ENCODE results near the gene RAPGEF5.

The RAPGEF5 gene

DNA sequence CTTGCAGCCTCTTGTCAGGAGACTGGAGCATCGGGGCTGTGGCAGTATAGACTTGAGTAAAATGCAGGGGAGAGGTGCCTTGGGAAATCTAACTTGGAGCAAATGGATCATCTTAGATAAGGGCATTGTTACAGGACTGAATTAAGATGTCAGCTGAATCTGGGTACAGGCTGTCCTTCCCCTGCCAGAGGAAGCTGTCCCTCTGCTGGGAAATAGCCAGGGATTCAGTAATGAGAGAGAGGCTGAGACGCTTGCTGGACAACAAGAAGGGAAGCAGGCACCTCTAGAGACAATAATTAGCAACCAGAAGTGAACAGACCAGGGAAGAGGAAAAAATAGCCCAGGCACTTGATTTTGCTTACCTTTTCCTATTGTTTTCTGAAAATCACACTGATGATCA lies 20.7 kb upstream of the RAPGEF5 start:
- DNase-seq (ENCODE audit: low read depth): no peak

DNA sequence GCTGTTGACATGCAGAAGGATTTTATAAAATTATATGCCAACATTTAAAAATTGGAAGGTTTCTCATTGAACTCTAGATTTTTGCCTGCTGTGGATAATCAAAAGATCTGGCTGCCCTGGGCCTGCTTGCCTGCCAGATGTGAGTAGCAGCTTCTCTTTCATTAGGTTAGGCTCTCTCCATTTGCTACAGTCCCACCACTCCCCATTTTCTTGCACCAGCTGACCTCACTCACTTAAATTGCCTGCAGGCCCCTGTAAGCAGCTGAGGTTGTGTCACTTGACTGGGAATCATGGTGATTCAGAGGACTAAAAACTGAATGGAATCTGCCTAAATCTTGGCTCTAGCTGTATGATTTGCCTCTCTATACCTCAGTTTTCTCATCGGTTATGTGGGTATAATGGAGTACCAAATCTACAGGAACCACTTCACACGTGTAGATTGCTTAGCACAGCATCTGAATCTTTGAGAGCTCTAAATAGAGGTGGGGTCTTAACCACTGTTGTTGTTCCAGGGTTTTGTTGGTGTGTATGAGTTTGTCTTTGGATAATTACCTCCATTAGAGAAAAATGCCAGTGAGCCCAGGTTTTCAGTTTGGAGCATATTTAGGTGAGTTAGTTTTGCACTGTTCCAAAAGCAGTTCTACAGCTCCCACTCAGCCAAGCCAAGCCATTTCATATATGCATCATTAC lies 18.6 kb upstream of the RAPGEF5 start:
- no peak for DNase-seq (ENCODE audit: low read depth)

DNA sequence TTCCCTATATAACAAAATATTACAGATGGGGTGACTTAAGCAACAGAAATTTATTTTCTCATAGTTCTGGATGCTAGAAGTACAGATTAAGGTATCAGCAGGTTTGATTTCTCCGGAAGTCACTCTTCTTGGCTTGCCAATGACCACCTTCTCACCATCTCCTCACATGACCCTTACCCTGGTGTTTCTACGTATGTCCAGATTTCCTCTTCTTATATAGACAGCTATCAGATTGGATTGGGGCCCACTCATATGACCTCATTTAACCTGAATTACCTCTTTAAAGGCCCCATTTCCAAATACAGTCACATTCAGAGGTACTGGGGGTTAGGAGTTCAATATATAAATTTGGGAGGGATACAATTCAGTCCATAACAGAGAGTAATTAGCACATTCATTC lies 17.0 kb upstream of the RAPGEF5 start:
- DNase-seq (ENCODE audit: low read depth): no peak

DNA sequence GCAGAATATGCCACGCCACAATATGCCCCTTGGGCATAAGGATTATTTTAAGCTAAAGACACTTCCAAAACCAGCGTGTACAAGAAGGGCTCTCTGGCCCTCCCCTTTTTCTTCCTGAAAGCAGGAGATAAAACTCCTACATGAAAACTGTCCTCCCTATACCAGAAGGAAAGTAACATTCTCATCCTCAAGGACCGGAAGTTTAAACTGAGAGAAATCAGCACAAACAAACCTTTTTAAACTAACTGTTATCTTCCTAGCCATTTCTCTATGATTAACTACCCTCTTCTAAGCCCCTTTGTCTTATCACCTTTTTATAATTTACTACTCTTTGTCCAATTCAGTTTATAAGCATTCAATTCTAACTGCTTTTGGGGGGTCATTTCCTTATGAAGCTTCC lies 16.4 kb upstream of the RAPGEF5 start:
- DNase-seq (ENCODE audit: low read depth): no peak

DNA sequence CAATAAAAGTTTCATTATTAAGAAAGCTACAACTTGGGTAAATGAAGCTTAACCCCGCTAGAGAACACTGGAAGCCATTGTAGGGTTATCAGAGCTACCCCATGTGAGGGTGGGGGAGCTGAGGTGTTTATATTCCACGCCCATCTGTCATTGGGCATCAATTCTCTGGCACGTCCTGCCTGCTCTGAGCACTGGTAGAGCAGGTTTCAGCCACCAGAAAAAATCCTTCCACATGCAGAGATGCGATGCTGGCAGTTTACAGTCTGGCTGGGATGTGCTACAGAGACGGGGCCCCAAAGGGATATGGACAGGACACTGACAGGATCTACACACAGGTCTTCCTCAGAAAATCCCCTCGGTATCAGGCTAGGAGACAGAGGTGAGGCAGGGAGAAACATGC lies 15.9 kb upstream of the RAPGEF5 start:
- no peak for DNase-seq (ENCODE audit: low read depth)

DNA sequence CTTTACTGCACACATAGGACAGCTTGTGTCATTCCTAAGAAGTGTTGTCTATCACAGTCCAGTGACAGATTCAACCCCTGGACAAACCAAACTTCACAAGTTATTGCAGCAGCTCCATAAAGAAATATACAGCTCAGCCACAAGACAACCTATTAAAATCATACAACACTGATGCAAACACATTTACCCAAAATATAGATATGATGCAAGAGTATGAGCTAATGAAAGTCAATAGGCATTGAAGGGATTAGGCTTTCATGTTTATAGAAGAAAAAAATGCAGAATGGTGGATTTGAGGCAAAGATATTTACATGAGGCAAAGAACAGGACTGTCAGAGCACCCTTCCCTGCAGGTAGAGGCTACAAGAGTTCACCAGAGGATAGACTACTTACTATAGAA lies 14.9 kb upstream of the RAPGEF5 start:
- no peak for DNase-seq (ENCODE audit: low read depth)

DNA sequence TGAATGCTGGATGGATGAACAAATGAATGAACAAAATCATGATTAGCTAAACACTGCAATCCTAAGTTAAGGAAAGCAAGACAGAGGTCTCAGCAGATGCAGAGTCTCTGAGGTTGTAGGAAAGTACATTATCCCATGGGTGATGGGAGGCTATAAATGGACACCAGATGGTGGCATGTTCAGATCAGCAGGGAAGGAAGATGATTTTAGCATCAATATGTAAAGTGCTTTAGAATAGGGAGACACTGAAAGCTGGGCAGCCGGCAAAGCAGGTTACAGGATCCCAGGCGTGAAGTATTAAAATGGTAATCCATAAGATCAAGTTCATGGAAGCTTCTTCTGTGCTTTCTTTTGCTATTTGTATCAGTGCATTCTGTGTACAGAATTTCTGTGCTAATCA lies 7.9 kb upstream of the RAPGEF5 start:
- DNase-seq (ENCODE audit: low read depth): no peak

DNA sequence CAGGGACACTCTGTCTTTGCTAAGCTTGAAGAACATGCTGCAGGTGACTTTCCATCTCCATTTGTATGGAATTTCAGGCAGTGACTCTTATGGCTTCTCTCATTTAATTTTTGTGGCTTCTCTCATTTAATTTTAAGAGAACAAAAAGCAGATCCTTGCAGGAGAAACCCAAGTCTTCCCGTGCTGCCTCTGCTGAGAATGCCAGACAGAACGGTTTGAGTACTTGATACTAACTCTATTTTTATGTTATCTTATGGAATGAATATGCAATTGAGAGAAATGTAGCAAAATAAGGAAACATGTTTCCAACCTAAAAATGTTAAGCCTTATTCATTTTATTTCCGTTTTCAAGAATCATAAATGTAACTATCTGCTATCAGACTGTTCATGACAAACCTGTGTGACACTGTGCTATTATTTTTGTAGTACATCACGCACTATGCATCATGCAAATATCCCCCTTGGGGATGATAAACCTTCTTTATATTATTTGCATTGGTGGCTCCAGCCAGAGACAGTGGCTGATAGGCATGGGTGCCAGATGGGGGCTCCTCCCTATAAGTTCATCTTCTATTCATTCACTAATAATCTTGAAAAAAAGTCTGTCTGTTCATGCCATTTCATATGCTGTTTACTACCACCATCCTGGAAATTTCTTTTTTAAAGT lies 6.9 kb upstream of the RAPGEF5 start:
- no peak for DNase-seq (ENCODE audit: low read depth)

DNA sequence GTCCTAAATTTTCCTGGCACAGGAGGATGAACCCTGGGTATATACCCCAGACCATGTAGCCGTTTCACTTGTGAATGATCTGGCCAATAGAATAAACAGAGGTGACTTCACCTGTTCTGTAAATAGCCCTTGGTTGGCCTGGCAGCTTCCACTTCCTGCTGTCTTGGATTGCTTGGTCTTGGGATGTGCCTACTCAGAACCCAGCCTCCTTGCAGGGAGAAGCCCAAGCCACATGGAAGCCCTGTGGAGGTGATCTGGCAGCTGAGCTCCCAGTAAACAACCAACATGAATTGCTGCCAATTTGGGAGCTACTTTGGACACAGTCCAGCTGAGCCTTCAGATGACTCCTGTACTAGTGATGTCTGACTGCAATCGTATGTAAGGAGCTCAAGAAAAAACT lies 4.8 kb upstream of the RAPGEF5 start:
- DNase-seq (ENCODE audit: low read depth): no peak

DNA sequence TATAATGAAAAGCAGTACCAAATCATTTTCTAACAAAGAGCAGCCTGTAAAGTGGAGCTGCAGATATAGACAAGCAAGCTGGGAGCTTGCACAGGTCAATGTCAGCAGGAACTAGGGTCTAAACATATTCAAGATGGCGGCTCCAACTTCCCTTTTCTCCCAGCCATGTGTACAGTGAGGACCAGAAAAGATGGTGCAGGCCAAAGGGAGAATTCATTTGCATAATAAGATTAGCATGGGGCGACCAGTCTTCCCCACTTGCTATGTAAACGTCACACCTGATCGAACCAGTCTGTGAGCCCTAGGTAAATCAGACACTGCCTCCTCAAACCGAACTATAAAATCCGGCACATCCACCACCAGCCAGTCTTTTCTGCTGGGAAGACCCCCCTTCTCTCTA lies 4.4 kb upstream of the RAPGEF5 start:
- no peak for DNase-seq (ENCODE audit: low read depth)

DNA sequence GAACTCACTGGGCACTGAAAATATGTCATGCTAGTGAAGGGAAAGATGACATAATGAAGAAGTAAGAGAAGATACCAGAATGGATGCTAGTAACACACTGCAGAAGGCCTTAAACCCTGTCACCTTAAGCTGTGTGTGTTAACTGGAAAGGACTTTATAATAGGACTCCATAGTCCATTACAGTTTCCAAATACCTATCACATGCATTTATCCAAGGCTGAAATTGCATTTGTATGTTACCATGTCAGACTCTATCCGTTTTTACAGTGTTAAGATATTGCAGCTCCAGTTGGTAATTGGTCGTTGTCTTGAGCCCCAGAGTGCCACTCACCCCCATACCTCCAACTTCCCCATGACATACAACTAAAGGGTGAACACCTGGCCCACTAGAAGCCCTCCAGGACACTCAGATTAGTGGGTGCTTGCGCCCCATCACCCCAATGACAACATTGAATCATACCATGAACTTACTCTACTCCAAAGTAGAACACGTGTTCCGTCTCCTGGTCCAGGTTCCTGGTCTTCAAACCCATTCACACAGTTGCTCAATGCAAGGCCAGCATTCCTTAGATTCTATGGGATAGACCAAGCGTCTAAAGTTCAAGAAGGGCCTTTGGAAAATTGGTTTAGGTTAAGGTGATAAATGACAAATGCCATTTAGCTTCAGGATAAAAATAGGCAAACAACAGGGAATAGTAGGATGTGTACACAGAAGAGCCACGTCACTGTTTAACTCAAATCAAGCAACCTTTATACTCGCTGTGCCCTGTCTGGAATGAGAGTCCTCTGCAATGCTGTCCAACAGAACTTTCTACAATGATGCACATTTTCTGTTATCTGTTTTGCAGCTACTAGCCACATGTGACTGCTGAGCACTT lies 2.1 kb upstream of the RAPGEF5 start:
- no peak for DNase-seq (ENCODE audit: low read depth)

DNA sequence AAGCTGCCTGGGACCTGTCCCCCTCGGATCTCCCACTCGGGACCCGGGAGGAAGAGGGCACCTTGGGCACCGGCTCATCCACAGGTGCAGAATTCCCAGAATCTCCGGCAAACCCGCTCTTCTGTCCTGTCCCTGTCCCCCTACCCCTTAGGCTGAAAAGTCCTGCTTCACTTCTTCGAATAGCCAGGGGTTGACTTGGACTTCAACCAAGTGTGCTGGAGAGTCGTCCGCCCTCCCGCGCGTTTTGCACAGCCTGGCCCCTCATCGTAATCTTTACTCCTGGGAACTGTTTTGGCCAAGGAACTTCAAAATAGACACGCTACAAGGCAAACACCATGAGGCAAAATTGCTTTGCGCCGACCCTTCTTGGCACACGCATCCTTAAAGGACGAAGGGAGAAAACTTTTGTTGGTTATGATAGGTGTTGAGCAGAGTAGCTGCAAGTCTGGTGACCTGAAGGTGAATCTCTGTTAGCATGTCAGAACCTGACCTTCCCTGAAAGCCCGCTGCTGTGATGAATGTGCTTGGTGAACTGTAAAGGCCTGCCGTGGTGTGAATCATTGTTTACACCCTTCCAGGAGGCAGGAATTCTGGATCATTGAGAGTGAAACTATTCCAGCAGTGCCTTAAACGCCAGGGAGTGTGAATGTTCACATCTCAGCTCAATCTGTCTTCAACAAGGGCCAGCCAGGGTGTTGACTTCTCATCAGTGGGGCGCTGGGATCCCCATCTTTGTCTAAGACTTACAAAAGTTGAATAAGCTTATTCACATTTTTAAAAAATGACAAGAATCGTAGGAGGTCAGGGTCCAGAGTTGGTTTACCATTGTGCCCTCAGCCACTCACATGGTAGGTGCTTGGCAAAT lies 589 bp upstream of the RAPGEF5 start:
- DNase-seq (ENCODE audit: low read depth): no peak

DNA sequence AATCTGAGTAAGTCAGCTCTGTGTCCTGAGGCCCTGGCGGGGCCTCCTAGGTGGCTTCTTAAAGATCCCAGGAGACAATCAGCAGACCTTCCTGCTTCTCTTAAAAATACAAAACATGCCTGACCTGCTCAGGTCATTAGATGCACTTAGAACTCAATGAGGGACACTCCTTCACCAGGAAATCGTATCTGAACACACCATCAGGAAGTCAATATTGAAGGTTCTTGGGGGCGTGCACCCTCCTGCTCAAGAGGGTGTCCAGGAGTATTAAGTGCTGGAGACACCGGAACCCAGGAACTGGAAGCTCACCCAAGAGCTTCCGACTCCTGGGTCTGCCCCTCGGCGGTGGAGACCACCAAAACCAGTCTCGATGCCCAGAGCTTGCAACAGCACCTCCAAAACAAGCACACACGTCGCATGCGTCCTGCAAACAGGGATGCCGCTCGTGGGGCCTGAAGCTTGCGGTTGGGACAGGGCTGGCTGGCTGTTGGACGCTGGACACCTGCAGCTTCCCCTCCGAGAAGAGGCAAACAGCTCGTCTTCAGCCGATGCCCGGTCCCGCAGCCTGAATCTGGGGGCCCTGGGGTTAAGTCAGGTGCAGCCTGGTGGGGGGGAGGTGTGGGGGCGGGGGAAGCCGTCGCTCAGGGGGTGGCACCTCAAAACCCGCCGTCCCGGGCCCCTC lies 803 bp downstream of the RAPGEF5 start:
- DNase-seq (ENCODE audit: low read depth): no peak

DNA sequence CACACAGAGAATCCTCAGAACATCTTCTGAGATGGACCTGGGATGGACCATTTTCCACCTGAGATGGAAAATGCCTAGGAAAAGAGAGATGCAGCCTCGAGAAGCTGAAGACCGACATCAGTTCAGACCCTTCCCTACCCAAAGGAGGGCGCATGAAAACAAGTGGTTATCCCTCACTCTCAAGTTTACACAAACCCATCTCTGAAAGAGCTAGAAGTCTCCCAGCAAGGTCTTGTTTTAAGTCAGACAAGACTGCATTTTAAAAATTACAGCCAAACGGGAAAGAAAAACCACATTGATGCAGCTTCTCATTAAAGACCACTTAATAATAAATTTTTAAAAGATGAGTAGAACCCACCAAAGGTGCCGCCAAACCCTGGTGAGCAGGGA lies 1.3 kb downstream of the RAPGEF5 start:
- DNase-seq (ENCODE audit: low read depth): no peak

DNA sequence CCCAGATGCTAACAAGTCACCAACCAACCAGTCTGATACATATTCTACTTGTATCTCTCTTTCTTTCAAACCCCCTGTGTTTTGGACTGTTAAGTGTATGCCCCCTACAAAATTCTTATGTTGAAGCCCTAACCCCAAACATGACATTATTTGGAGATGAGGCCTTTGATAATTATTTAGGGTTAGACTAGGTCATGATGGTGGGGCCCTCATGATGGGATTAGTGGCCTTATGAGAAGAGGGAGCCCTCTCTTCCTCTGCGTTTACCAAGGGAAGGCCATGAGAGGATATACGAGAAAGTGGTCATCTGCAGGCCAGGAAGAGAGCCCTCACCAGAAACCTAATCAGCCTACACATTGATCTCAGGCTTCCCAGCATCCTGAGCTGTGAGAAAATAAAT lies 2.5 kb downstream of the RAPGEF5 start:
- no peak for DNase-seq (ENCODE audit: low read depth)

DNA sequence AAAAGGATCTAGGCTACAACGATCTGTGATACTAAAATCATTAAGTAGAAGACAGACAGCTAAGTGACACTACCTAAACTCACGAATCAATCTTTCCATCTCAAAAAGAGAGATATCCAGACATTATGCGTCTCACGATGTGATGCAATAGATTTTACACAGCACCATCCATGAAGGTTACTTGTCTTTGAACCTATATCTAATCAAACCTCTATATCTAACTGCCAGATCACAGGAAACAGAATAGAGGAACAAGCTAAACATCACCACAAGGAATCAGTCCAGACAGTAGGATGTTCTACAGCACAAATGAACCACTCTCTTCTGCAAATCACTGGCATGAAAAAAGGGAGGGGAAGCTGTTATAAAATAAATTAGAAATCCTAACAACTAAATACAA lies 4.1 kb downstream of the RAPGEF5 start:
- DNase-seq (ENCODE audit: low read depth): no peak

DNA sequence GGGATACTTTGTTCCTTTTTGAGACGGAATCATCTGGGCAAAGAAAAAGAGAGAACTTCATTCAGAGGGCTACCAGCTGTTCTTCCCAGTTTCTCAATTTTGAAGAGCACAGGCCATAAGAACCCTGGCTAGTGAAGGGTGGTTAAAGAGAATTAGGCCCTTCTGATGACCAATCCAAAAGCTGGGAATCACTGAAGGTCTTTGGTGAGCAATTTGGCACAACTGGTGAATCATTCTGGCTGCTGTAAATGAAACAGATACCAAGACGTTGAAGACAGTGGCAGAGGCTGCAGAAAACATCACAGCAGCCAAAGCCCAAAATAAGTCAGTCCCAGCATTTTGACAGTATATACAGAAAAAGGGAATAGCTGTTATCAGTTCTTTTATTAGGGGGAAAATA lies 5.1 kb downstream of the RAPGEF5 start:
- DNase-seq (ENCODE audit: low read depth): no peak

DNA sequence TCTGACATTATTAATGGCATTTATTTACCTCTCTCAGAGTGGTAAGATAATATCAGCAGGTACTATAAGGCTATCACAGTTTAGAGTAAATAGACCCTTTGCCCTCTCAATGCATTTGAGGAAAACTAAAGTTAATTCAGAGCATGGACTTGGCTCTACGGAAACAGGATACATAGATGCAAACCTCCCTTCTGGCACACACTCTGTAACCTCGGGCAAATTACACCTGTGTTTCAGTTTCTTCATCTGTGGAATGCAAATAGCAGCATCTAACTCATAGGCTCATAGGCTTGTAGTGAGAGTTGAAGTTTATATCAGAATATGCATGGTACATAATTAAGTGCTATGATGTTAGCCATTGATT lies 5.6 kb downstream of the RAPGEF5 start:
- no peak for DNase-seq (ENCODE audit: low read depth)

DNA sequence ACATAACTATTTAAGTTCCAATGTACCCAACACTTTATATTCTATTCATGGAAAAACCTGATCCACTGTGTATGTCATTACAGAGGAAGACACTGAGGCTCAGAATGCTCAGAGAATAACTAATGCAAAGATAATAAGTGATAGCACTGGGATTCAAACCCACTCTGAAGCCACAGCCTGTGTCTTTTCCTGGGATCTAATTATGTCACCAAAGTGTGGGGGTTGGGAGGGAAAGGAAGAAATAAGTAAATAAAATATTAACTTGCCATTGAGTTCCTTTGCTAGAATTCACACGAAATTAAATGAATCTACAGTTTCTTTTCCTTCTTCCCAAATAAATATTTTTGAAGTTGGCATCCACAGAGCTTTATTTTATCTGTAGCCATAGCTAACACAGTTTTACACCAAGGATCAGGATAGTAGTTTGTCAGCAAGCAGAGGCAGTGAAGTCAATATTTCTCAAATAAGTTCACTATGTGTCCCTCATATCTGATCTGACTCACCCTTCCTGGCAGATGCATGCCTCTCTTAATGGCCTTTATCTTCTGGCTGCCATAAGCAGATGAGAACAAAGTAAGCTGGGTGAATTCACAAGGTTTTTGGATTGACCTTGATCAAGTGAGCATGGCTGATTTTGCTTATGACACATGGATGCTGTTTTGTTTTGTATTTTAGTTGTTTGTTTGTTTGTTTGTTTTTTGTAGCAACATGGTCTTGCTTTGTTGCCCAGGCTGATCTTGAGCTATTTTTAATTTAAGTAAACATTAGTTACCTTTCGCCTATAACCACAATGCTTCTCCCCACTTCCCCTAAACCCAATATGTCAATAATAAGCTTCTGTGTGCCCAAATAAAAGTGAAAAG lies 6.3 kb downstream of the RAPGEF5 start:
- no peak for DNase-seq (ENCODE audit: low read depth)

DNA sequence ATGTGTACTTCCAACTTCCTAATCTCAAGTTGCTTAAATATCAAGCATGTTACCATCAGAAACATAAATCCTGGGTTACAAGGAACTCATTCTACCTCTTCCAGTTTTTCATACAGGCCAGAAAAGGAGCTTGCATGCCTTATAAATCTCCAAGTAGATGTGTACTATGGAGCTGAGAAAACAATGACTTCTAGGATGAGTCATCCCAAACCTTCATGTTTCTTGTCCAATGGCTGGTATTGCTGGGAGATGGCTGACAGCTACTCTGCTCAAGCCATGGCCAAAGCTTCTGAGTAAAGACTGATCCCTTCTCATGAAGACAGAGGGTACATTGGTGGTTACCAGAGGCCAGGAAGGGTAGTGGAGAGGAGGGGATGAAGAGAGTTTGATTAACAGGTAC lies 8.6 kb downstream of the RAPGEF5 start:
- no peak for DNase-seq (ENCODE audit: low read depth)
